ENCODE measurements around the gene GPNMB. TPM values are rescaled to one million over a fixed set of nuclear protein-coding genes. Genes with fewer than 3 reads are reported as not detected.

The GPNMB gene
- total RNA-seq, 2 donors from 2014 or later: 12.8 to 43.3 TPM

- TF ChIP-seq, protein P1, sequence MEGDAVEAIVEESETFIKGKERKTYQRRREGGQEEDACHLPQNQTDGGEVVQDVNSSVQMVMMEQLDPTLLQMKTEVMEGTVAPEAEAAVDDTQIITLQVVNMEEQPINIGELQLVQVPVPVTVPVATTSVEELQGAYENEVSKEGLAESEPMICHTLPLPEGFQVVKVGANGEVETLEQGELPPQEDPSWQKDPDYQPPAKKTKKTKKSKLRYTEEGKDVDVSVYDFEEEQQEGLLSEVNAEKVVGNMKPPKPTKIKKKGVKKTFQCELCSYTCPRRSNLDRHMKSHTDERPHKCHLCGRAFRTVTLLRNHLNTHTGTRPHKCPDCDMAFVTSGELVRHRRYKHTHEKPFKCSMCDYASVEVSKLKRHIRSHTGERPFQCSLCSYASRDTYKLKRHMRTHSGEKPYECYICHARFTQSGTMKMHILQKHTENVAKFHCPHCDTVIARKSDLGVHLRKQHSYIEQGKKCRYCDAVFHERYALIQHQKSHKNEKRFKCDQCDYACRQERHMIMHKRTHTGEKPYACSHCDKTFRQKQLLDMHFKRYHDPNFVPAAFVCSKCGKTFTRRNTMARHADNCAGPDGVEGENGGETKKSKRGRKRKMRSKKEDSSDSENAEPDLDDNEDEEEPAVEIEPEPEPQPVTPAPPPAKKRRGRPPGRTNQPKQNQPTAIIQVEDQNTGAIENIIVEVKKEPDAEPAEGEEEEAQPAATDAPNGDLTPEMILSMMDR (IDR thresholded peaks at IDR 0.05): no peak
- Histone ChIP-seq H3K4me3 (no peak overlapping the region), H3K9ac (ENCODE audit: low read depth in 2 of 2, low read length in 2 of 2) (no peak overlapping the region), H3K36me3 (no peaks in the 10 kb centered on the region), H3K27ac (no peak overlapping the region), H3K27me3 (no peaks in the 10 kb centered on the region), H3K4me1 (no peaks in the 10 kb centered on the region), H3K9me3 (no peaks in the 10 kb centered on the region)
- intact Hi-C loops (cut with DNase I): no loop called here
- no peak for DNase-seq
These were observed 39.4 kb downstream of the GPNMB start for GRCh38 chr7:23285657-23286646.

- H3K27ac ChIP-seq: no peak overlapping the region
- DNase-seq: no peak
- no peak overlapping the region for H3K4me3 ChIP-seq
- no peak overlapping the region for H3K9ac ChIP-seq (ENCODE audit: low read depth in 2 of 2, low read length in 2 of 2)
- no peaks in the 10 kb centered on the region for H3K27me3 ChIP-seq
- intact Hi-C loops (cut with DNase I): no loop called here
- no peaks in the 10 kb centered on the region for H3K36me3 ChIP-seq
- TF ChIP-seq, protein P1 (IDR thresholded peaks at IDR 0.05): no peak
- no peaks in the 10 kb centered on the region for H3K9me3 ChIP-seq
- H3K4me1 ChIP-seq: no peaks in the 10 kb centered on the region
These were observed 41.0 kb downstream of the GPNMB start for GRCh38 chr7:23287612-23288011.

- DNase-seq: no peak
- Histone ChIP-seq H3K36me3 (no peaks in the 10 kb centered on the region), H3K4me3 (no peak overlapping the region), H3K27ac (no peak overlapping the region), H3K4me1 (no peaks in the 10 kb centered on the region), H3K9me3 (no peaks in the 10 kb centered on the region), H3K27me3 (no peaks in the 10 kb centered on the region), H3K9ac (ENCODE audit: low read depth in 2 of 2, low read length in 2 of 2) (no peak overlapping the region)
- TF ChIP-seq, protein P1 (IDR thresholded peaks at IDR 0.05): no peak
- intact Hi-C loops (cut with DNase I): no loop called here
These were observed 44.4 kb downstream of the GPNMB start for GRCh38 chr7:23290993-23291392.

GRCh38 chr7:23291957-23292560 lies 45.5 kb downstream of the GPNMB start:
- Histone ChIP-seq H3K27ac (no peak overlapping the region), H3K36me3 (no peaks in the 10 kb centered on the region), H3K4me3 (no peak overlapping the region), H3K9ac (ENCODE audit: low read depth in 2 of 2, low read length in 2 of 2) (no peak overlapping the region), H3K9me3 (no peaks in the 10 kb centered on the region), H3K4me1 (no peaks in the 10 kb centered on the region), H3K27me3 (no peaks in the 10 kb centered on the region)
- TF ChIP-seq, protein P1 (IDR thresholded peaks at IDR 0.05): no peak
- intact Hi-C loops (cut with DNase I): no loop called here
- no peak for DNase-seq

GRCh38 chr7:23292623-23293022 lies 46.0 kb downstream of the GPNMB start:
- H3K9me3 ChIP-seq: no peaks in the 10 kb centered on the region
- no peak overlapping the region for H3K9ac ChIP-seq (ENCODE audit: low read depth in 2 of 2, low read length in 2 of 2)
- H3K4me3 ChIP-seq: no peak overlapping the region
- intact Hi-C loops (cut with DNase I): no loop called here
- H3K27ac ChIP-seq: no peak overlapping the region
- no peaks in the 10 kb centered on the region for H3K27me3 ChIP-seq
- DNase-seq: no peak
- no peaks in the 10 kb centered on the region for H3K4me1 ChIP-seq
- TF ChIP-seq, protein P1 (IDR thresholded peaks at IDR 0.05): no peak
- no peaks in the 10 kb centered on the region for H3K36me3 ChIP-seq
